GM19455 (cell line): Measurements from ENCODE around the gene SH2B3.

Experiments used
- ATAC-seq: cut with Tn5 transposase; IDR thresholded peaks from one replicate; pipeline ENCODE4 v1.9.1; 2021; ENCODE audit not compliant: unreplicated experiment

SH2B3 gene

DNA sequence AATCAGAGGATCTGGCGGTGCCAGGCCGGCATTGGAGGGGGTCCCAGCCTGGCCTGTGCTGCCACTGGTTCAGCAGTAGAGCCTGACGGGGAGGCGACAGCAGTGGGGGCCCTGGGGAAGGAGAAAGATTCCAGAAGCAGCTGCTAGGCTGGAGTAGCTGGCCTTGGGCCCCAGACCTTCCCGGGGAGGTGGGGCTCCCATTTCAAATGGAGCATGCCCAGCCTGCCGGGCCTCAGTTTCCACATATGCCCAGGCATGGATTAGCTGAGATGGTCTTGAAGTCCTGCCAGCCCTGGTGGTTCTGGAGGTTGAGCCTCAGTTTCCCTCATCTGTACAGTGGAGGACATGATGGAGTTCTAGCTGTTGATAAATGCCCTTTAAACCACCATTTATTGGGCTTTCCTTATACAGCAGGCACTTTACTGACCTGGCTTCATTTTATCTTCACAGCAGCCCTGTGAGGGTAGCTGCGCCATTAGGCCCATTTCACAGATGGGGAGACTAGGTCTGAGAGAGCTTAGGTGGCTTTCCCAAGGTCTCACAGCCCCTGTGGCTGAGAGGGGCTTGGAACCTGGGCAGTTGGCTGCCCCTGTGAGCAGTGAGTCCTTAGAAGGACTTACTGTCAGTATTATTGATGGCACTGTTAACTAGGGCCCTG lies 21.8 kb downstream of the SH2B3 start:
- no peak for ATAC-seq

DNA sequence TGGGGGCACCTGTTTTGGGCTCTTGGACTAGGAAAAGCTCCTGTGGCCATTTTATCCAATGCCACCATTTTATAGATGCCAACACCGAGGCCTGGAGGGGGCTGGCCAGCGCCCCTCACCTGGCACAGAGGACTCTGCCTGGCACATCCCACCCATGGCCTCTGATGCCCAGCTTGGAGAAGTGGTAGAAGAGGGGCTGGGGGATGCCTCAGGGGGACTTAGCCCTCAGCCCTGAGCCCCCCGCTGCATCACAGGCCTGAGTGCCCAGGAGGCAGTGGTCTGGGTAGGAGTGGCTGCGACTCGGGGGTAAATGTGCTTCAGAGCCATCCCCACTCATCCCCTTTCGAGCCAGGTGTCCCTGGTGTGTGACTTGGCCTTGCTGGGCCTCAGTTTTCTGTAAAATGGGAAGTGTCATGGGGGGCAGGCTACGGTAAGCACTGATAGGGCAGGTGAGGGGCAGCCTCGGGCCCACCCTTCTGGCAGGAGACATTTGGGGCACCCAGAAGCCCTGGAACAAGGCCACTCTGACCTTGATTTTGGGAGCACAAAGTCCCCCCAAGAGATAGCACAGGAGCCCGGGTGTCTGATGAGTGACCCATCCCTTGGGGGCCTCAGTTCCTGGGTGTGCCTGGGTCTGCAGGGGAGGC lies 22.5 kb downstream of the SH2B3 start:
- ATAC-seq: no peak

DNA sequence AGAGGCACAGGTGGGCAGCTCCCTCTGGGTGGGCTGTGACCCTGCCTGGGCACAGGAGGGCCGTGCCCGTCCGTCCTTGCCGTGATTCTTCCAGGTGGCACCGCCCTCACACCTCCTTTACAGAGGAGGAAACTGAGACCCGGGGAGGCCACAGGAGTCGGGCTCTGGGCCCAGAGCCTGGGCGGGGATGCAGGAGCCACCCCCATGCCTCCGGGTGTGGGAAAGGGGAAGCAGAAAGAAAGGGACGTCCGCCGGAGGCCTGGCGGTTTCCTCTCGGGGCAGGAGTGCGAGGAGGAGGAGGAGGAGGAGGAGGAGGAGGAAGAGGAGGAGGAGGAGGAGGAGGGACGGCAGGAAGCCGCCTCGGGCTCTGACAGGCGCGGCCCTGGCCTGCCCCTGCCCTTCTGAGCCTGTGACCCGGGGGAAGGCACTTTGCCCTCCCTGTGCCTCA lies 23.0 kb downstream of the SH2B3 start:
- no peak for ATAC-seq

DNA sequence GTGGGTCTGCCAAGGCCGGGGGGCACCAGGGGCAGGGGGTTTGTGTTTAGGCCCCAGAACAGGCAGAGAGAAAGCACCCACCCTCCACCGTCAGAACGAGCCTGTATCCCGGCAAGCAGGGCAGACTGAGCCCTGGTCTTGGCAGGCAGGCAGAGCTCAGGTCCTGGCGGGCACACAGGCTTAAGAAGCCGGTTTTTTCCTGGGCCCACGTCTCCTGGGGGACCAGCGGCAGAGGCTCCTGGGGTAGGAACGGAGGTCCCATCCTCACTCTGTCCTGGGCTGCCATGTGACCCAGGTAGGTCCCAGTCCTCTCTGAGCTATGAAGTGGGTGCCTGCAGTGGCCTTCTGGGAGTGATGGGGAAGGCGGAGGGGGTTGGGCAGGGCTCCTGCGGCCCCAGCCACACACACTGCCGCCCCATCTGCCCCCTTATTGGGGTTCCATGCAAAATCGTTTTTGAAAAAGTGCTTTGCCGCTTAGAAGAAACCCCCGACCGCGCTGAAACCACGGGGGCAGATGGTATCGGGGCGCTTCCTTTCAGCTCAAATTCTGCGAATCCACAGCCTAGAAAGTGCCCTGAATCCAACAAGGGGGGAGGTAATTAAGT lies 24.2 kb downstream of the SH2B3 start:
- ATAC-seq: no peak

DNA sequence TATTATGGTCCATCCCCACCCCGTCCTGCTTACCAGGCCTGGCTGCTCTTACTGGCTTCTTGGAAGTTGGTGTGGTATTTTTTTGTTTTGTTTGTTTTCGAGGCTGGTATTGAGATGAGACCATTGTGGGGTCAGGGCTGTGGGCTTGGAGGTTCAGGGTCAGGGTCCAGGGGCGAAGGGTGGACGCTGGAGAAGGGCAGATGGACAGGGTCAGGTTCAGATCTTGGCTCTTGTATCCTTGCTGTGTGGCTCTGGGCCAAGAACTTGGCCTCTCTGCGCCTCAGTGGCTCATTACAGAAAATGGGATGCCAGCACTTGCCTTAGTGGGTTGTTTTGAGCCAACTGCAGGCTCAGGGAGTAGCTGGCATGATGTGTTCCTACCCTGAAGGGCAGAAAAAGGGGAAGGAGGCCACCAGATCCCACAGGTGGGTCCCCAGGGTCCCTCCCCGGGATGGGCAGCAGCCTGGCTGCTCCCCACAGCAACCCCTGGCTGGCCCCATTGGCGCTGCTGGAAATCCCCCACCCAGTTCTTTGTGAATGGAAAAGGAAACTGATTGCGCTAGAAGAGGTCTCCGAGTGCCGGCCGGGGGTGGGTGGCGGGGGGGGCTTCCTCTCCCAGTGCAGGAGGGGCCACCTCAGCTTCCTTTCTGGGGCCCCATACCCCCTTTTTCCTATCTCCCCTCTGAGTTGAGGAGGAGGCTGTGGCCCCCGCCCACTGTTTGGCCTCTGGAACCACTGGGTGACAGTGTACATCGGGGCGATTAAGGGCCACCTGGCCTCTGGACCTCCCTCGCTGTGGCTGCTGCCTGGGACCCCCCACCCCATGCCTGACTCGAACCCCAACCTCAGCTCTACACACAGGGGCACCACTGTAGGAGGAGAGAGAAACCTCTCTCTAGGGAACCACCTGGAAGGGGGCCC lies 25.0 kb downstream of the SH2B3 start:
- peak; percentile 36 for ATAC-seq

DNA sequence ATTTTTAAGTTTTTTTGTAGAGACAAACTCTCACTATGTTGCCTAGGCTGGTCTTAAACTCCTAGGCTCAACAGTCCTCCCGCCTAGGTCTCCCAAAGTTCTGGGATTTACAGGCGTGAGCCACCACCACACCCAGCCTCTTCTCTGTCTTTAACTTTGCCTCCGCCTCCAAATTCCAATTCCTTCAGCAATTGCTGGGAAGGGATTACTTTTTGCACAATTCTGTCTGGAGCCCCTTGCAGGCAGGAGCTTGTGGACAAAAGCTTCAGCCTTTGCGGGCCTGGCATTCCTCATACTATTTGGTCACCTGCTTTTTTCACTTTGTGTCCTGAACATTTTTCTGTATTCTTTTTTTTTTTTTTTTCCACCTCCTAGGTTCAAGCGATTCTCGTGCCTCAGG lies 26.0 kb downstream of the SH2B3 start:
- no peak for ATAC-seq

DNA sequence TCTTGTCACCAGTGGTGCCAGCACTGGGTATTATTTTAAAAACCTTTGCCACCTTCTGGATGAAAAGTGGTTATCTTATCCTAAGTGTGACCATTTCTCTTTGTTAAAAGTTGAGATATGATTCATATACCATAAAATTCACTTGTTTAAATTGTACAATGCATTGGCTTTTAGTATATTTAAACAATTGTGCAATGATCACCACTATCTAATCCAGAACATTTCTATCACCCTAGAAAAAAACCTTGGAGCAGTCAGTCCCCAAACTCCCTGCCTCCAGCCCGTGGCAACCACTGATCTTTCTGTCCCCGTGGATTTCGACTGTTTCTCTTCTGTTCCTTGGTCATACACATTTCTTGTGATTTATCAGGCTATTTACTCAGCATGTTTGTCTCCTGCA lies 28.3 kb downstream of the SH2B3 start:
- ATAC-seq: no peak

DNA sequence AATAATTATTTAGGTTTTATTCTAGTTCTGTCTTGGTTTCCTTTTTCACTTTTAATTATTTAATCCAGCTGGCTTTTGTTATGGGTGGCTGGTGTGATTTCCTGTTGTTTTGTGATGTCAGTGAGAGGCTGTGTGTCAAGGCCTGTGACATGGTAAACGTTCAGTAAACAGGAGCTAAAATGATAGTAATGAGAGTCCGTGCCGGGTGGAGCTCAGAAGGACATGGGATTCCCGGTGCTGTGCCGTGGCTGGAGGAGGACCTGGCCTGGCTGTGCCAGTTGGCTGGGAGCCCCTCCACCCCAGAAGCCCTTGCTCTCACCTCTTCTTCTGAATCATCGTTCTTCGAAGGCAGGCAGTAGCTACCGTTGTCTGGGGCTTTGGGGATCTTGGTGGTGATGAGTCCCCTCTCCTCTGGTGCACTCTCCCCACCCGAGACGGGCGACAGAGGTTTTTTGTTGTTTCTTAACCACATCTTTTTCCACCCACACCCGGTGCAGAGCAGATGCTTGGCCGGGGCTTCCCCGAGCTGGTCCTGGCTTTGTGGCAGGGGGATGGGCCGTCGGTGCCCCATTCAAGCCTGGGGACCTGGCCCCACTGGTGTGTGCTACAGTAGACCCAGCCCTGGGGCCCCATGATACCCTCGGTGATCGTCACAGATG lies 29.1 kb downstream of the SH2B3 start:
- ATAC-seq: peak; percentile 63

DNA sequence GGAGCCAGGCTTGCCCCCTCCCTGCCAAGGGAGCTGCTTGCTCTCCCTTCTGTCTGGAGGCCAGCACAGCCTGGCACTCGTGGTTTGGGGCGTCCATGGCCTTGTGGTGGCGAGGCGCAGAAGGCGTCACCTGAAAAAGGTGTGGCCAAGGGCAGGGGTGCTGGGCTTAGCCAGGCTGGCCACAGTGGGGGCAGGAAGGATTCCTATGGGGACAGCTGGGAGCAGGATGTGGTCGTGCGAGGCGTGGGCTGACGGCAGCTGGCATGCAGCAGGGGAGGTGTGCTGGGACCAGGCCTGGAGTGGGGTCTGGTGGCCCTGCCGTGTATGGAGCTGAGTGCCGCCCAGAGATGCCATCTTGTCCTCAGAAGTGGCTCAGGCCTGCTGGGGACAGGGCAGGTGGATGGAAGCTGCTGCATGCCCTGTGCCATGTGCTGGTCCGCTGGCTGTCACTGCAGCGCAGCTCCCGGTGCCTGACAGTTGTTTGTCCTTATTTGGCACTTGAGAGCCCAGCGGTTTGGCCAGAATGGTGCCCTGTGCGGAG lies 30.0 kb downstream of the SH2B3 start:
- no peak for ATAC-seq

DNA sequence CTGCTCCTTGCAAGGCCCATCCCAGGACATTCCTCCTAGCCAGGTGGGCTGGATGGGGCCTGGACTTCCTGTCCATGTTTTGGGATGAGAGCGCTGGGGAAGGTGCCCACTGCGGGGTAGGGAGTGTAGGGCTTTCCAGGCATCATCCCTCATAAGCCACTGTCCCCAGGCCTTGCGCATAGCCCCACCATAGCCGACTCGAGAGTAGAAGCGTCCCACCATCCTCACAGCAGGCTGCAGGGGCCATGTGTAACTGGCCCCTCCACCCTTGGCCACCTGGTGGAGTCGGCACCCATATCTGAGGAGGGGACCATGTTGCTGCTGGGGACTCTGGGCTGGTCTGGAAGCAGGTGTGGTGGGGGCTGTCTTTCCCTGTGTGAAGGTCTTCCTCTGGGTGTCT lies 30.5 kb downstream of the SH2B3 start:
- ATAC-seq: no peak

DNA sequence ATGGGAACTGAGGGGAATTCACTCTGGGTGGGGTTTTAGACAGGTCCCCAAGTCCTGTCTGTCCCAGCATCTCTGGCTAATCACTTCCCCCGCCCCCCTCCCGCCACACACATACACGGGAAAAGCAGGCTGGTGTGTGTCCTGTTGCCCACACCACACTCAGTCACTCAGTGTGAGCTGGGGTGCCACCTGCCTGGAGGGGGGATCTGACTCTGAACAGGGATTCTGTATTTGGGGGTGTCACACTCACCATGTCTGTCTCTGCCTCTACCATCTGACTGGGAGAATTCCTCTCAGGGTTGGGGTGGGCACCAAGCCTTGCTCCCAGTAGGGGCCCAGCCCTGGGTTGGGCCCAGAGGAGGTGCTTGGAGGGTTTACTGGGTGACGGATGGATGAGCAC lies 31.1 kb downstream of the SH2B3 start:
- ATAC-seq: no peak

DNA sequence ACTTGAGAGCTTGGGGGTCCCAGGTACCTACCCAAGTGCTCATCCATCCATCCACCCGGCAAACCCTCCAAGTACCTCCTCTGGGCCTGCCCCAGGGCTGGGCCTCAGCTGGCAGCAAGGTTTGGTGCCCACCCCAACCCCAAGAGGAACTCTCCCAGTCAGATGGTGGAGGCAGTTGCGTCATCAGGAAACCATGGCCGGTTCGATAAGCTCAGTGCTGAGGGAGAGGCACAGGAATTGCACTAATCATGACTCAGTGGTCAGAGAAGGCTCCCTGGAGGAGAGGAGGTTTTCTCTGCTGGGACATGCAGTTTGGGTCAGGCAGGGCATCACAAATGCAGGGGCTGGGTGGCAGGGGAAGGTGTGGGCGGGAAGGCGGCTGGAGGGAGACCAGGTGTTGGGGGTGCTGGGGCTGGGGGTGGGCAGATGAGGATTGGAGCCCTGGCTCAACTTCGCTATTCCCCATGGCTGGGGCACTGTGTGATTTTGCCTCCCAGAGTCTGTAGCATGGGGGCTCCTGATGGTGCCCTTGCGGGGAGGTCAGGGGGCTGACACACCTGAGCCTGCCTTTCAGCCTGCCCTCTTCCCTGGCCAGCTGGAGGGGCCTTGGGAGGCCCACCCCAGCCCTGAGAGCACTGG lies 32.2 kb downstream of the SH2B3 start:
- no peak for ATAC-seq

DNA sequence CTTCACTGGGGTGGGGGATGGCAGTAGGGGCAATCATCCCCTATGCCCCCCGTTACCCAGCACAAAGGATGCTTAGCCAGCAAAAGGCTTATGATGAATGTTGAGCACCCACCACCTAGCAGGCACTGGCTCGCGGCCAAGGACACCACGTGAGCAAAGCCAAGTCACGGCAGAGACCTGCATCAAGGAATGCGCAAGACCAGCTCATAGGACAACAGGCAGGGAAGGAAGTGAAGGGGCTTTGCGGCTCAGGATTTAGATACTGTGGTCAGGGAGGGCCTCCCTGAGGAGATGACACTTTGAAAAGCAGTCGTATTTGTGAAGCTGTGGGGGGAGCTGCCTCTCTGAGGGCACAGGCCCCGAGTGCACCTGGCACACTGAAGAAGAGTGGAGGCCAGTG lies 32.8 kb downstream of the SH2B3 start:
- ATAC-seq: no peak

DNA sequence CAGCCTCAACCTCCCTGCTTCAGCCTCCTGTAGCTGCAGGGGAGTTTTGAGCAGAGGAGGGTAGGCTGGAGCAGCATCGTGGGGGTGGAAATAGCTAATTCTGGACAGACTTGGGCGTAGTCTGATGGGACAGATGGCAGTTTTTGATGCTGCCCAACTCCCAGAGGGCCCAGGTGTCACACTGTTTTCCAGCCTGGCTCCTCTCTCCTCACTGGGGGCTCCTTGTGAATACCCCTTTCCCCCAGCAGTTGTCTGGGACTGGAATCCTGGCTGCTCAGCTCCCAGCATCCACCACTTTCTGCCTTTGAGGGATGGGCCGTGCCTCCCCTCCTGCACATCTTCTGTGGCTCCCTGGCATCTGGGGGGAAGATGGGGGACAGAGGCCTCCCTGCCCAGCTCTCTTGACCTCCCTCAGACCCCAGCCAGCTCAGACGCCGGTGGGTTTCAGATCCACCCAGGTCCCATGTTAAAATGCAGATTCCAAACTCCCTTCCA lies 34.0 kb downstream of the SH2B3 start:
- no peak for ATAC-seq

DNA sequence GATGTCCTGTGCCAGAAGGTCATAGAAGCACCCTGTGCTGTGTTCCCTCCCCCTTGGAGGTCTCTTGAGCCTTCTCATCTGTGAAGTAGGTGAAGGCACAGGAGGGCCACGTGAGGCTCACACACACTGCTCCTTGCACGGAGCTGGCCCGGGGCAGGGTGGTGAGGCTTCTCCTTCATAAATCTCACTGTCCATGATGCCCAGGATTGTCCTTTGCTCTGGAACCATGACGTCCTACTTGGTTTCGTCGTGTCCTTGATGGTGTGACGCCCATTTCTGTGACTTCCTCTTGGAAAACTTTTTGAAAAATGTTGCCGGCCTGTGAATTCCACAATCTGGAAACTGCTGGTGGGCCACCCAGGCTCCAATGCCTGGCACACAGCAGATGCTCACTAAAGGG lies 34.4 kb downstream of the SH2B3 start:
- no peak for ATAC-seq

DNA sequence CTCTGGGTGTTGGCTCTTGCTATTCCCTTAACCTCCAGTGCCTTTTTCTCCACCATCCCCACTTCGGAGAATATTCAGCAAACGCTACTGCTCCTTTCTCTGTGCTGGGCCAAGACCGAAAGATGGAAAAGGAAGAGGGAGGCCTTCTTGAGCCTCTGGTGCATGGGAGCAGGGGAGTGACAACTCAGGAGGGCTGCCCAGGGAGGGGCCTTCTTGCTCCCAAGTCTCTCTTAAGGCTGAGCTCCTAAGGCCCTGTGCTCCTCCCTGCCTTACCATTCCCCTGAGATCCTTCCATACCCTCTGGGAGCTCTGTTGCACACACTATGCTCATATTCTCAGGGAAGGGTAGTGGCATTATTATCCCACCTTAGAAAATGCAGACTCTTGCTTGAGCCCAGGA lies 34.9 kb downstream of the SH2B3 start:
- no peak for ATAC-seq

DNA sequence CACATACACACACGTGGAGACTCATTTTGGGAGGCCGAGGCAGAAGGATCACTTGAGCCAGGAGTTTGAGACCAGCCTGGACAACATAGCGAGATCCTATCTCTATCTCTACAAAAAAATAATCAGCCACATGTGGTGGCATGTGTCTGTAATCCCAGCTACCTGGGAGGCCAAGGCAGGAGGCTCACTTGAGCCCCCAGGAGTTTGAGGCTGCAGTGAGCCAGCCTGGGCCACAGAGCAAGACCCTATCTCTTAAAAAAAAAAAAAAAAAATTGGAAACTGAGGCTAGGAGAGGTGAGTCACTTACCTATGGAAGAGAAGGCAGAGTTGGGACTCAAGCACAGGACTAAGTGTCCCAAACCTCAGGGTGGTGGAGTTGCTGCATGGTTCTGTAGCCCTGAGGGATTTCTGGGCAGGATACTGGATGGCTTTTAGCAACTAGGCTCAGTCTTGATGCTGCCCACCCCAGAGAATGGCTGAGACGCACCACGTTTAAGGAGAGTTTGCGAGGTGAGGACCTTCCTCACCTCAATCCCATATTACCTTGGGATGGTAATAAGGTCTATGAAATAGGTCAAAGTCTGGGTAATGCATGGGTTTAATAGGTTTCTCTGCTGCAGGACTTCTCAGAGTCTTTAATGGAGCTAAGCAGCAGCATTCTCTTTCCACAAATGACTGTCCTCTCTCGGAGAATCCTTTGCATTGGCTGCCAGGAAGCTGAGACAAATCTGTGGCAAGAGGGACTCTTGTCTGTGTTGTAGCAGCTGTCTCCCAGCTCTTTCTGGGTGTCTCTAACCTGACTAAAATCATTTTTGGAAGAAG lies 35.6 kb downstream of the SH2B3 start:
- ATAC-seq: no peak

DNA sequence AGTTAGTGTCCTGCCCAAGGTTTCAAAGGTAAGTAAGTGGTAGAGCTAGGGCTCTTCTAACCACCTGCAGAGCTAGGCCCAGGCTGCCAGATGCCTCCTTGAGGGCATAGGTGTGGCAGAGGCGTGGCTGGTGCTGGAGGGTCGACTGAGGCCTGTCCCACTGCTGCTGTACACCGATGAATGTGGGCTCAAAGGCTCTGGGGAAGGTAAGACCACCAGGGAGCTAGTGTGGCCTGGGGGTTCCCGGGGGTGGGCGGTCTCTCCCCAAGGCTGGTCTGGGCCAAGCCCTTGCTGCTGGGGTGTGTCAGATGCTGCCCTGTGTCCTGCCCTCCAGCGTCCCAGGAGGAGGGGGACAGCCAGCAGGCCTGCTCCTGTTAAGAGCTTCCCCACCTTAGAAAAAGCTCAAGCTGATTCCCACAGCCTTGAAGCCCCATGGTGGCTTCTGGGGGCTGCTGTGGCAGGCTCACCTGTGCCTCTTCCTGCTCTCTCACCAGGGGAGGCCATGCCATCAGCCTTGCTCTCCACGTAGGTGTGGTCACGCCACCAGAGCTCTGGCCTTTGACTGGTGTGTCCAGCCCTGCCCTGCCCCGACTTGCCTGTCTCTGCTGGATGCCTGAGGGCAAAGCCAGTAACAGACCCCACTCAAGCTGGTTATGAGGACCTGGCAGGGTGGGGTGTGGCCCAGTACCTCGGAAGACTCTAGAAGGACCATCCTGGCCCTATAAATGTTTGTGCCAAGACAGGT lies 36.8 kb downstream of the SH2B3 start:
- ATAC-seq: no peak

DNA sequence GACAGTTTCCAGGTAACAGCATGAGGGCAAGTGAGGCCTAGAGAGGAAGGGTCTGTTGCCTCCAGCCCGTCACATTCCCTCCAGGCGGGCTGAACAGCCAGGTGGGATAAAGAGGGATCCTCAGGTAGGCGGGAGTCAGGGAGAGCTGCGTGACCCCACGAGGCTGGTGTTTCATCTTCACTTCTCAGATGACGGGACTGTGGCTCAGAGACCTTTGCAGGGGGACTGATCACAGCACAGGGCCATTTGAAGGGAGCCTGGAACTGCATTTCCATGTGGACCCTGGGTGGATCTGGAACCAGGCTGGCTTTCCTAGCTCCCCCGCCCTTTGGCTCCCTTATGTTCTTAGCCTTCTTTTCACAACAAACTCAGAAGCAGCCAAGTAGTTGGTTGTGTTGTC lies 37.4 kb downstream of the SH2B3 start:
- no peak for ATAC-seq
